Body of pancreas (tissue), 4 donors: ENCODE data around the gene PPAT.

Source experiments
- CTCF ChIP-seq, 7 experiments: fragments of 450-650 bp in 4 of 7; fragments of 200-600 bp in 3 of 7; sonication (generic) in 3 of 7; IDR thresholded peaks; one replicate each; pipeline ENCODE4 v1.5.1; 2016 to 2019; ENCODE audit warnings: antibody characterized with exemption in 7 of 7
- POLR2A ChIP-seq, 3 donors: fragments of 450-650 bp; IDR thresholded peaks; one replicate each; pipeline ENCODE4 v1.6.1; 2016; ENCODE audit warnings: antibody characterized with exemption in 3 of 3, mild to moderate bottlenecking in 2 of 3

- TF ChIP-seq CTCF (IDR thresholded peaks at IDR 0.05) (no peak), POLR2A (IDR thresholded peaks at IDR 0.05) (no peak)
Measured at GRCh38 chr4:56348576-56348975, 86.8 kb downstream of the PPAT start.
